Measurements from ENCODE around the gene SMAD1.

DNA sequence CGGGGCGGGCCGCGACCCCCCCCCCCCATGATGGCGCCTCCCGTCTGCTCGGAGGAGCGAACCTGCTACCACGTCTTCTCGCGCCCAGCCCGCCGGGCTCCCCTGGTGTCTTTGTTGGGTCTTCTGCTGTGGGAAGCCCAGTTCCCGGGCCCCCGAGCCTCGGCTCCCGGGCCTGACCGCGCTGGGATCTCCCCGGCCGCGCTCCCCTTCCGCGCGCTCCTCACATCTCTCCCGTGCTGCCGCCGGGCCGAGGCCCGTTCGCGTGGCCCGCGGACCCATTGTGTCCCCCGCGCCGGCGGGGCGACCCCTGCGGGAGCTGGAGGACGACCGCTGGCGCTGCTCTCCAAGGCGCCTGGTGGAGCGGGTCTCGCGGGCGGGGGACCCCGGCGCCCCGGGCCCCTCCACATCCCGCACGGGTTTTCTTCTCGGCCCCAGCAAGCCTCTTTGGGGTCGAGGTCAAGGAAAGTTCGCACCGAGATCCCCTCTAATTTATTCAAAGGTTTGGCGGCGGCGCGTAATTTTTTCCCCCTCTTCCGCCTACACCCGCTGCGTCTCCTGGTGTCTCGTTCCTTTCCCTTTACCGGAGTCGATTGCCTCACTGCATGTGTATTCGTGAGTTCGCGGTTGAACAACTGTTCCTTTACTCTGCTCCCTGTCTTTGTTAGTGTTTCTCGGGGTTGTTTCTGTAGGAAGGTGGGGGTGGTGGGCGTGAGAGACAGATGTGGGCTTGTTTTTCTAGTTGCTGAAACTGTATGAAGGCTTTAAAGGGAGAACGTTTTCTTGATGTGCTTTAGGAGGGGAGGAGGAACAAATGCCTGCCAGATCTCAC lies 770 bp downstream of the SMAD1 start:
- TF ChIP-seq, protein P1, sequence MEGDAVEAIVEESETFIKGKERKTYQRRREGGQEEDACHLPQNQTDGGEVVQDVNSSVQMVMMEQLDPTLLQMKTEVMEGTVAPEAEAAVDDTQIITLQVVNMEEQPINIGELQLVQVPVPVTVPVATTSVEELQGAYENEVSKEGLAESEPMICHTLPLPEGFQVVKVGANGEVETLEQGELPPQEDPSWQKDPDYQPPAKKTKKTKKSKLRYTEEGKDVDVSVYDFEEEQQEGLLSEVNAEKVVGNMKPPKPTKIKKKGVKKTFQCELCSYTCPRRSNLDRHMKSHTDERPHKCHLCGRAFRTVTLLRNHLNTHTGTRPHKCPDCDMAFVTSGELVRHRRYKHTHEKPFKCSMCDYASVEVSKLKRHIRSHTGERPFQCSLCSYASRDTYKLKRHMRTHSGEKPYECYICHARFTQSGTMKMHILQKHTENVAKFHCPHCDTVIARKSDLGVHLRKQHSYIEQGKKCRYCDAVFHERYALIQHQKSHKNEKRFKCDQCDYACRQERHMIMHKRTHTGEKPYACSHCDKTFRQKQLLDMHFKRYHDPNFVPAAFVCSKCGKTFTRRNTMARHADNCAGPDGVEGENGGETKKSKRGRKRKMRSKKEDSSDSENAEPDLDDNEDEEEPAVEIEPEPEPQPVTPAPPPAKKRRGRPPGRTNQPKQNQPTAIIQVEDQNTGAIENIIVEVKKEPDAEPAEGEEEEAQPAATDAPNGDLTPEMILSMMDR (conservative IDR thresholded peaks at IDR 0.05; ENCODE audit: low read depth, low read length), result no peak
- TF ChIP-seq USF2 (IDR thresholded peaks at IDR 0.05; ENCODE audit: low read depth, low read length) (no peak), POLR2A (IDR thresholded peaks at IDR 0.05; ENCODE audit: low read depth, low read length) (peak; percentile 42; the same call in 1 of the 2 replicates), RAD21 (IDR thresholded peaks at IDR 0.05; ENCODE audit: low read length) (no peak), MAZ (IDR thresholded peaks at IDR 0.05; ENCODE audit: borderline replicate concordance, low read depth, low read length) (no peak)
